ENCODE data around the gene SPAG16. TPM values are rescaled to one million over a fixed set of nuclear protein-coding genes. Genes with fewer than 3 reads are reported as not detected.

The SPAG16 gene
- total RNA-seq, 1 donor from 2014 or later: 14.4 TPM

DNA sequence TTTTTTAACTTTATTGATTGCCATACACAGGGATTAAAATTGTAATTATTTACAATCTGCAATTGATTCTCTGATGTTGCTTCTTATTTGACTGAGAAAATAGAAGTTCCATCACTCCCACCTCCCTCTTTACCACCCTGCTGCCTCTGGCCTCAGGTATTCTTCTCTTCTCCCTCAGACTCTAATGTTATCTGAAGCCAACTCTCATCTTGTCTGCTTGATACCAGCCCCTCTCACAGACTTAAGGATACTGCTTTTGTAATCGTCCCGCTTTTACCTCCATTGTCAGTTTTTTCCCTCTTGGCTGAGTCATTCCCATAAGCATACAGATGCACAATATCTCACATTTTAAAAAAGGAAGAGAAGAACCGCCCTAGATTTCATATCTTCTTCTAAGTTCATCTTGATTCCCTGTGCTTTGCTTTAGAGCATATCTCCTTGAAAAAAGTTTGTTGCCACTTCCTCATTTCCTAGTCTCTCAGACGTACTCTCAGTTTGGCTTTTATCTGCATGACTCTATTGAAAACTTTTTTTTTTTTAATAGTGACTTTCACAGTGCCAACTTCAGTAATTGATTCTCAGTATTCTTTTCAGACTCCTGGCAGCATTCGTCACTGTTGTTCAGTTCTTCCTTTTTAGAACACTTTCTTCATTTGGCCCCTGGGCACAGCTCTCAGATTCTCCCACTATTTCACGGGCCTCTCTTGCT, 31.1 kb downstream of the SPAG16 start:
- Mint-ChIP-seq H3K27ac (ENCODE audit: unreplicated experiment) (no peak overlapping the region), H3K36me3 (ENCODE audit: low read depth, unreplicated experiment) (no peaks in the 10 kb centered on the region), H3K9me3 (ENCODE audit: unreplicated experiment) (no peaks in the 10 kb centered on the region), H3K4me1 (ENCODE audit: unreplicated experiment) (no peaks in the 10 kb centered on the region), H3K4me3 (ENCODE audit: unreplicated experiment) (no peak overlapping the region), H3K27me3 (ENCODE audit: unreplicated experiment) (no peaks in the 10 kb centered on the region)
- DNase-seq (ENCODE audit: low spot score): no peak
- TF ChIP-seq, protein P1, sequence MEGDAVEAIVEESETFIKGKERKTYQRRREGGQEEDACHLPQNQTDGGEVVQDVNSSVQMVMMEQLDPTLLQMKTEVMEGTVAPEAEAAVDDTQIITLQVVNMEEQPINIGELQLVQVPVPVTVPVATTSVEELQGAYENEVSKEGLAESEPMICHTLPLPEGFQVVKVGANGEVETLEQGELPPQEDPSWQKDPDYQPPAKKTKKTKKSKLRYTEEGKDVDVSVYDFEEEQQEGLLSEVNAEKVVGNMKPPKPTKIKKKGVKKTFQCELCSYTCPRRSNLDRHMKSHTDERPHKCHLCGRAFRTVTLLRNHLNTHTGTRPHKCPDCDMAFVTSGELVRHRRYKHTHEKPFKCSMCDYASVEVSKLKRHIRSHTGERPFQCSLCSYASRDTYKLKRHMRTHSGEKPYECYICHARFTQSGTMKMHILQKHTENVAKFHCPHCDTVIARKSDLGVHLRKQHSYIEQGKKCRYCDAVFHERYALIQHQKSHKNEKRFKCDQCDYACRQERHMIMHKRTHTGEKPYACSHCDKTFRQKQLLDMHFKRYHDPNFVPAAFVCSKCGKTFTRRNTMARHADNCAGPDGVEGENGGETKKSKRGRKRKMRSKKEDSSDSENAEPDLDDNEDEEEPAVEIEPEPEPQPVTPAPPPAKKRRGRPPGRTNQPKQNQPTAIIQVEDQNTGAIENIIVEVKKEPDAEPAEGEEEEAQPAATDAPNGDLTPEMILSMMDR (IDR thresholded peaks at IDR 0.05; ENCODE audit: unreplicated experiment): no peak

- DNase-seq (ENCODE audit: low spot score): no peak
- Mint-ChIP-seq H3K27ac (ENCODE audit: unreplicated experiment) (no peak overlapping the region), H3K36me3 (ENCODE audit: low read depth, unreplicated experiment) (no peaks in the 10 kb centered on the region), H3K4me1 (ENCODE audit: unreplicated experiment) (no peaks in the 10 kb centered on the region), H3K27me3 (ENCODE audit: unreplicated experiment) (no peaks in the 10 kb centered on the region), H3K9me3 (ENCODE audit: unreplicated experiment) (no peaks in the 10 kb centered on the region), H3K4me3 (ENCODE audit: unreplicated experiment) (no peak overlapping the region)
- TF ChIP-seq, protein P1 (IDR thresholded peaks at IDR 0.05; ENCODE audit: unreplicated experiment): no peak
Measured at GRCh38 chr2:213316001-213316735, 31.9 kb downstream of the SPAG16 start.

GRCh38 chr2:213317929-213318328, 33.7 kb downstream of the SPAG16 start:
- DNase-seq (ENCODE audit: low spot score): no peak
- H3K9me3 Mint-ChIP-seq (ENCODE audit: unreplicated experiment): no peaks in the 10 kb centered on the region
- TF ChIP-seq, protein P1 (IDR thresholded peaks at IDR 0.05; ENCODE audit: unreplicated experiment): no peak
- H3K36me3 Mint-ChIP-seq (ENCODE audit: low read depth, unreplicated experiment): no peaks in the 10 kb centered on the region
- H3K27ac Mint-ChIP-seq (ENCODE audit: unreplicated experiment): no peak overlapping the region
- peaks cover 7% of the 10 kb centered on the region for H3K4me1 Mint-ChIP-seq (ENCODE audit: unreplicated experiment)
- H3K4me3 Mint-ChIP-seq (ENCODE audit: unreplicated experiment): no peak overlapping the region
- H3K27me3 Mint-ChIP-seq (ENCODE audit: unreplicated experiment): no peaks in the 10 kb centered on the region

DNA sequence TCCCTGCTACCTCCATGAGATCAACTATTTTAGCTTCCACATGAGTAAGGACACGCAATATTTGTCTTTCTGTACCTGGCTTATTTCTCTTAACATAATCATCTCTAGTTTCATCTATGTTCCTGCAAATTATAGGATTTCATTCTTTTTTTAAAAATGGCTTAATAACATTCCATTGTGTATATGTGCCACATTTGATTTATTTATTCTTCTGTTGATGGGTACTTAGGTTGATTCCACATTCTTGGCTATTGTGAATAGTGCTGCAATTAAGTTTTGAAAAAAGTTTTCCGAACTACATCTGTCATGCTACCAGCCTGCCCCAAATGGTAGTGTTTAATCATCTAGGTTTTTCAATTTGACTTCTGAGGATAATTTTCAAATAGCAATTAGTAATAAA, 36.3 kb downstream of the SPAG16 start:
- DNase-seq (ENCODE audit: low spot score): no peak
- H3K4me1 Mint-ChIP-seq (ENCODE audit: unreplicated experiment): peaks cover 7% of the 10 kb centered on the region
- no peaks in the 10 kb centered on the region for H3K9me3 Mint-ChIP-seq (ENCODE audit: unreplicated experiment)
- no peaks in the 10 kb centered on the region for H3K27me3 Mint-ChIP-seq (ENCODE audit: unreplicated experiment)
- no peak overlapping the region for H3K27ac Mint-ChIP-seq (ENCODE audit: unreplicated experiment)
- H3K4me3 Mint-ChIP-seq (ENCODE audit: unreplicated experiment): no peak overlapping the region
- peaks cover 3% of the 10 kb centered on the region for H3K36me3 Mint-ChIP-seq (ENCODE audit: low read depth, unreplicated experiment)
- TF ChIP-seq, protein P1 (IDR thresholded peaks at IDR 0.05; ENCODE audit: unreplicated experiment): no peak

GRCh38 chr2:213336253-213336770, 52.0 kb downstream of the SPAG16 start:
- H3K27me3 Mint-ChIP-seq (ENCODE audit: unreplicated experiment): peaks cover 2% of the 10 kb centered on the region
- no peak for DNase-seq (ENCODE audit: low spot score)
- H3K36me3 Mint-ChIP-seq (ENCODE audit: low read depth, unreplicated experiment): peaks cover 17% of the 10 kb centered on the region
- TF ChIP-seq, protein P1 (IDR thresholded peaks at IDR 0.05; ENCODE audit: unreplicated experiment): no peak
- no peak overlapping the region for H3K27ac Mint-ChIP-seq (ENCODE audit: unreplicated experiment)
- no peaks in the 10 kb centered on the region for H3K4me1 Mint-ChIP-seq (ENCODE audit: unreplicated experiment)
- no peak overlapping the region for H3K4me3 Mint-ChIP-seq (ENCODE audit: unreplicated experiment)
- H3K9me3 Mint-ChIP-seq (ENCODE audit: unreplicated experiment): peaks cover 16% of the 10 kb centered on the region

Data from endothelial cell (in vitro differentiated cells).